B cell (primary cell): ENCODE data around the gene GSTM3.

Experiments used
- EZH2 ChIP-seq: IDR thresholded peaks from 2 replicates; pipeline ENCODE4 v1.6.1; 2012; ENCODE audit warnings: borderline replicate concordance, low read depth, mild to moderate bottlenecking, moderate library complexity, low read length; ENCODE audit not compliant: insufficient read depth, poor library complexity, severe bottlenecking
- TF ChIP-seq, protein P1 (sequence below): fragments of 200-600 bp; IDR thresholded peaks from one replicate; pipeline ENCODE4 v1.8.0; 2022; ENCODE audit warnings: antibody characterized with exemption, mild to moderate bottlenecking

DNA sequence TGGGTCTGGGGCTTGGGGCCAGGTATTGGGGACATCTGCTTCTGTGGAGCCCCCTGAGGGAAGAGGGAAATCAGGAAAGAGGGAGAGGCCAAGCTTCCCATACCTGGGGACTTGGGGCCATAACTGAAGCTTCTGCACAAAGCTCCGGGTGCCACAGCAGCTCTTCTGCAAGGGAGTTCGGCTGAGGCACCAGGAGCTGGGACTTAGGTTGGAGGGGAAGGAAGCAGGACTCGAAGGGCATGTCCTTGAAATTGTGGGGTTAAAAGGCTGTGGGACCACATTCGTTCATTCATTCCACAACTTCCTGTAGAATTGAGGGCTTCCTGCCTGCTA, 24.6 kb upstream of the GSTM3 start:
- no peak for TF ChIP-seq EZH2
- TF ChIP-seq, protein P1, sequence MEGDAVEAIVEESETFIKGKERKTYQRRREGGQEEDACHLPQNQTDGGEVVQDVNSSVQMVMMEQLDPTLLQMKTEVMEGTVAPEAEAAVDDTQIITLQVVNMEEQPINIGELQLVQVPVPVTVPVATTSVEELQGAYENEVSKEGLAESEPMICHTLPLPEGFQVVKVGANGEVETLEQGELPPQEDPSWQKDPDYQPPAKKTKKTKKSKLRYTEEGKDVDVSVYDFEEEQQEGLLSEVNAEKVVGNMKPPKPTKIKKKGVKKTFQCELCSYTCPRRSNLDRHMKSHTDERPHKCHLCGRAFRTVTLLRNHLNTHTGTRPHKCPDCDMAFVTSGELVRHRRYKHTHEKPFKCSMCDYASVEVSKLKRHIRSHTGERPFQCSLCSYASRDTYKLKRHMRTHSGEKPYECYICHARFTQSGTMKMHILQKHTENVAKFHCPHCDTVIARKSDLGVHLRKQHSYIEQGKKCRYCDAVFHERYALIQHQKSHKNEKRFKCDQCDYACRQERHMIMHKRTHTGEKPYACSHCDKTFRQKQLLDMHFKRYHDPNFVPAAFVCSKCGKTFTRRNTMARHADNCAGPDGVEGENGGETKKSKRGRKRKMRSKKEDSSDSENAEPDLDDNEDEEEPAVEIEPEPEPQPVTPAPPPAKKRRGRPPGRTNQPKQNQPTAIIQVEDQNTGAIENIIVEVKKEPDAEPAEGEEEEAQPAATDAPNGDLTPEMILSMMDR = no peak
